PFSK-1 (cell line): Measurements from ENCODE around the gene G0S2.

Experiments used
- FOXP2 ChIP-seq: optimal IDR thresholded peaks from 2 replicates; pipeline ENCODE3; 2011; ENCODE audit warnings: borderline replicate concordance, control low read depth, inconsistent platforms; ENCODE audit not compliant: insufficient read depth; ENCODE audit errors: extremely low read length, extremely low read depth
- POLR2AphosphoS5 ChIP-seq: IDR thresholded peaks from 2 replicates; pipeline ENCODE4 v1.6.1; 2012; ENCODE audit warnings: low read depth, mild to moderate bottlenecking, control low read depth, low read length, moderate library complexity
- REST ChIP-seq, 2 experiments: IDR thresholded peaks; 2 replicates each; pipeline versions ENCODE4 v1.6.1 to v1.8.0; 2011 to 2012; ENCODE audit warnings: low read depth in 2 of 2, low read length in 2 of 2, control low read depth in 1 of 2, inconsistent platforms in 1 of 2, mild to moderate bottlenecking in 1 of 2, moderate library complexity in 1 of 2; ENCODE audit not compliant: insufficient read depth in 1 of 2
- SIN3A ChIP-seq: IDR thresholded peaks from 2 replicates; pipeline ENCODE4 v1.6.1; 2012; ENCODE audit warnings: mild to moderate bottlenecking, low read length, moderate library complexity, borderline replicate concordance; ENCODE audit not compliant: insufficient read depth
- TAF1 ChIP-seq: IDR thresholded peaks from 2 replicates; pipeline ENCODE4 v1.6.1; 2012; ENCODE audit warnings: low read length, control low read depth, borderline replicate concordance; ENCODE audit not compliant: insufficient read depth

Gene G0S2

GRCh38 chr1:209703834-209704504 is 28.8 kb downstream of the G0S2 start:
- no peak for TF ChIP-seq SIN3A
- TF ChIP-seq FOXP2, result no peak
- TF ChIP-seq TAF1, result no peak
- TF ChIP-seq POLR2AphosphoS5, result no peak
- no peak for TF ChIP-seq REST (IDR thresholded peaks at IDR 0.05; ENCODE audit: insufficient read depth in 1 of 2, low read depth in 2 of 2, low read length in 2 of 2)

GRCh38 chr1:209704584-209704983 is 29.4 kb downstream of the G0S2 start, which contains the start of gene HSD11B1:
Gene HSD11B1, plus strand, starts transcription at chr1:209704846. Its CDS starts 97 bp downstream, at chr1:209704943.
- TF ChIP-seq FOXP2 (peak; percentile 50), POLR2AphosphoS5 (no peak)

GRCh38 chr1:209705033-209705598 is 29.9 kb downstream of the G0S2 start:
- TF ChIP-seq SIN3A, result no peak
- no peak for TF ChIP-seq POLR2AphosphoS5
- TF ChIP-seq REST (IDR thresholded peaks at IDR 0.05; ENCODE audit: insufficient read depth in 1 of 2, low read depth in 2 of 2, low read length in 2 of 2), result no peak
- TF ChIP-seq FOXP2, result no peak
- no peak for TF ChIP-seq TAF1

- TF ChIP-seq FOXP2 (no peak), POLR2AphosphoS5 (no peak), TAF1 (no peak), REST (IDR thresholded peaks at IDR 0.05; ENCODE audit: insufficient read depth in 1 of 2, low read depth in 2 of 2, low read length in 2 of 2) (no peak), SIN3A (no peak)
Observed at GRCh38 chr1:209706622-209707021, 31.4 kb downstream of the G0S2 start.

- TF ChIP-seq REST (IDR thresholded peaks at IDR 0.05; ENCODE audit: insufficient read depth in 1 of 2, low read depth in 2 of 2, low read length in 2 of 2) (no peak), FOXP2 (no peak), POLR2AphosphoS5 (no peak), SIN3A (no peak), TAF1 (no peak)
Observed at GRCh38 chr1:209707308-209707707, 32.1 kb downstream of the G0S2 start.
